Adrenal gland (tissue), 5 donors: Measurements from ENCODE around the gene ADORA1.

Source experiments
- POLR2A ChIP-seq, 2 donors: fragments of 450-650 bp; IDR thresholded peaks; one replicate each; pipeline ENCODE4 v1.6.1; 2017; ENCODE audit warnings: antibody characterized with exemption in 2 of 2, mild to moderate bottlenecking in 2 of 2, moderate library complexity in 1 of 2
- TF ChIP-seq, protein P1 (sequence below), 6 experiments: fragments of 450-650 bp in 4 of 6; fragments of 200-600 bp in 2 of 6; sonication (generic) in 1 of 6; IDR thresholded peaks; 1 replicate in 5 of 6; 2 replicates in 1 of 6; pipeline versions ENCODE4 v1.5.1 to v1.8.0; 2016 to 2021; ENCODE audit warnings: antibody characterized with exemption in 6 of 6, mild to moderate bottlenecking in 2 of 6, moderate library complexity in 1 of 6
- donor health status: DM: no; HTN: no; CAD: no.

DNA sequence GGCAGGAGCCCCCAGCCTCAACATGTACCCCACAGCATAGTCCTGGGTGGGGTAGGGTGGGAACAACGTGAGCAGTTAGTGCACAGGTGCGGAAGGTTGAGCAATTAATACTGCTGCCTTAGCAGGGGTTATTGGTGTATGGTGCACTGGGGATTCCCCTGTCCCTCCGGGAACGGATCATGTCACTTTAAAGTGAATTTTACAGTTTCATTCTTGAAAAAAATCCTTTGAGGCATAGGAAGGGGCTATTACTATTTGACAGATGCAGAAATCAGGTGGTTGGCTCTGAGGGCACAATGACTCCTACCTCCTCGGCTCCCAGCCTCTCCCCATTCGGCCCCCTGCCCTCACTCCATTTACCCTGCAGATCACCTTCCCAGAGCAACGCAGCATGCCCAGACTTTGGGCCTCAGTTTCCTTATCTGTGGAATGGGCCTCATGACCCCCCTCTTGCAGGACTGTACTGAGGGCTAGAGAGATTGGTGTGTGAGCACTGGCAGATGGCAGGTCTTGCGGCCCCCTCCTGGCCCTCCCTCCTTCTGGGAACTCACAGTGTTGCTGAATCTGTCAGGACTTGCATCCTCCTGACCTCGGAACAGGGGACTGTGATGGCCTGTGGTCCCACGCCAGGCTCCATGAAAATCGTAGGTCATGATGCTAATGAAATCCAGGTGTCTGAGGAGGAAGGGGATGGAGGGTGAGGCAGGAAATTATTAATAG lies 53.2 kb downstream of the ADORA1 start:
- TF ChIP-seq, protein P1, sequence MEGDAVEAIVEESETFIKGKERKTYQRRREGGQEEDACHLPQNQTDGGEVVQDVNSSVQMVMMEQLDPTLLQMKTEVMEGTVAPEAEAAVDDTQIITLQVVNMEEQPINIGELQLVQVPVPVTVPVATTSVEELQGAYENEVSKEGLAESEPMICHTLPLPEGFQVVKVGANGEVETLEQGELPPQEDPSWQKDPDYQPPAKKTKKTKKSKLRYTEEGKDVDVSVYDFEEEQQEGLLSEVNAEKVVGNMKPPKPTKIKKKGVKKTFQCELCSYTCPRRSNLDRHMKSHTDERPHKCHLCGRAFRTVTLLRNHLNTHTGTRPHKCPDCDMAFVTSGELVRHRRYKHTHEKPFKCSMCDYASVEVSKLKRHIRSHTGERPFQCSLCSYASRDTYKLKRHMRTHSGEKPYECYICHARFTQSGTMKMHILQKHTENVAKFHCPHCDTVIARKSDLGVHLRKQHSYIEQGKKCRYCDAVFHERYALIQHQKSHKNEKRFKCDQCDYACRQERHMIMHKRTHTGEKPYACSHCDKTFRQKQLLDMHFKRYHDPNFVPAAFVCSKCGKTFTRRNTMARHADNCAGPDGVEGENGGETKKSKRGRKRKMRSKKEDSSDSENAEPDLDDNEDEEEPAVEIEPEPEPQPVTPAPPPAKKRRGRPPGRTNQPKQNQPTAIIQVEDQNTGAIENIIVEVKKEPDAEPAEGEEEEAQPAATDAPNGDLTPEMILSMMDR (IDR thresholded peaks at IDR 0.05), result no peak
- TF ChIP-seq POLR2A (IDR thresholded peaks at IDR 0.05), result no peak
